ENCODE data around the gene RAB18.
"Not testable (repeated sequence)": the region's sequence is repeated elsewhere in the genome, so short reads cannot be mapped to it uniquely, and the experiment has no call there.

RAB18 gene

GRCh38 chr10:27542812-27543211 lies 38.7 kb downstream of the RAB18 start:
- no peak for DNase-seq

- DNase-seq: no peak
These were observed 42.9 kb downstream of the RAB18 start for GRCh38 chr10:27547047-27547446.

- no peak for DNase-seq
These were observed 43.4 kb downstream of the RAB18 start for GRCh38 chr10:27547482-27547881.

- DNase-seq: no peak
These were observed 46.7 kb downstream of the RAB18 start for GRCh38 chr10:27550823-27551222.

- DNase-seq: peak in 25 of 56 donors; percentile 0 to 46 (median 4)
These were observed 54.5 kb downstream of the RAB18 start for GRCh38 chr10:27558612-27559020.

- DNase-seq: no peak
These were observed 57.2 kb downstream of the RAB18 start for GRCh38 chr10:27561334-27561733.

- DNase-seq: no peak
These were observed 60.3 kb downstream of the RAB18 start for GRCh38 chr10:27564398-27564797.

GRCh38 chr10:27564880-27565279 lies 60.8 kb downstream of the RAB18 start:
- DNase-seq: no peak

- DNase-seq: no peak
These were observed 64.4 kb downstream of the RAB18 start for GRCh38 chr10:27568196-27569175.

GRCh38 chr10:27569946-27570345 lies 65.8 kb downstream of the RAB18 start:
- DNase-seq: no peak

GRCh38 chr10:27577038-27577437 lies 72.9 kb downstream of the RAB18 start:
- DNase-seq: not testable (repeated sequence)

- DNase-seq: no peak
These were observed 74.2 kb downstream of the RAB18 start for GRCh38 chr10:27578316-27578715.

GRCh38 chr10:27581225-27581624 lies 77.1 kb downstream of the RAB18 start:
- DNase-seq: no peak

GRCh38 chr10:27584302-27584701 lies 80.2 kb downstream of the RAB18 start:
- DNase-seq: no peak

All from nucleus accumbens (tissue), 56 donors.